Ishikawa (cell line): ENCODE data around the gene C7orf57.

Source experiments
- CEBPB ChIP-seq: IDR thresholded peaks from 2 replicates; pipeline ENCODE4 v1.6.1; 2012
- CREB1 ChIP-seq: IDR thresholded peaks from 2 replicates; pipeline ENCODE4 v1.6.1; 2012; ENCODE audit warnings: low read depth
- EGR1 ChIP-seq: IDR thresholded peaks from 2 replicates; pipeline ENCODE4 v1.6.1; 2012
- EP300 ChIP-seq: IDR thresholded peaks from 2 replicates; pipeline ENCODE4 v1.6.1; 2012; ENCODE audit warnings: borderline replicate concordance
- FOXM1 ChIP-seq: IDR thresholded peaks from 2 replicates; pipeline ENCODE4 v1.6.1; 2012; ENCODE audit warnings: low read depth, borderline replicate concordance
- MAX ChIP-seq: IDR thresholded peaks from 2 replicates; pipeline ENCODE4 v1.6.1; 2012
- NFIC ChIP-seq: IDR thresholded peaks from 2 replicates; pipeline ENCODE4 v1.6.1; 2012
- RAD21 ChIP-seq: IDR thresholded peaks from 2 replicates; pipeline ENCODE4 v1.6.1; 2012; ENCODE audit warnings: low read depth
- REST ChIP-seq: IDR thresholded peaks from 2 replicates; pipeline ENCODE4 v1.6.1; 2012; ENCODE audit warnings: low read depth, mild to moderate bottlenecking
- TAF1 ChIP-seq: IDR thresholded peaks from 2 replicates; pipeline ENCODE4 v1.6.1; 2012; ENCODE audit warnings: low read depth, mild to moderate bottlenecking
- TCF12 ChIP-seq: IDR thresholded peaks from 2 replicates; pipeline ENCODE4 v1.6.1; 2012; ENCODE audit warnings: low read depth
- TEAD4 ChIP-seq: IDR thresholded peaks from 2 replicates; pipeline ENCODE4 v1.6.1; 2012
- USF1 ChIP-seq: IDR thresholded peaks from 2 replicates; pipeline ENCODE4 v1.6.1; 2012
- YY1 ChIP-seq: IDR thresholded peaks from 2 replicates; pipeline ENCODE4 v1.6.1; 2012; ENCODE audit warnings: low read depth
- ZBTB7A ChIP-seq: IDR thresholded peaks from 2 replicates; pipeline ENCODE4 v1.6.1; 2012; ENCODE audit warnings: low read depth

C7orf57 gene

GRCh38 chr7:48011951-48012350, 23.4 kb upstream of the C7orf57 start:
- no peak for TF ChIP-seq ZBTB7A
- TF ChIP-seq FOXM1, result no peak
- TF ChIP-seq REST, result no peak
- TF ChIP-seq TCF12, result no peak
- TF ChIP-seq NFIC, result no peak
- TF ChIP-seq EGR1, result no peak
- no peak for TF ChIP-seq YY1
- no peak for TF ChIP-seq CEBPB
- TF ChIP-seq TEAD4, result no peak
- no peak for TF ChIP-seq CREB1
- no peak for TF ChIP-seq TAF1
- TF ChIP-seq RAD21, result no peak
- TF ChIP-seq USF1, result no peak
- no peak for TF ChIP-seq EP300
- no peak for TF ChIP-seq MAX

GRCh38 chr7:48016641-48017040, 18.7 kb upstream of the C7orf57 start:
- TF ChIP-seq USF1, result no peak

- TF ChIP-seq TEAD4, result no peak
- TF ChIP-seq USF1, result no peak
- TF ChIP-seq EP300, result no peak
- TF ChIP-seq TAF1, result no peak
- TF ChIP-seq EGR1, result no peak
- TF ChIP-seq RAD21, result no peak
- TF ChIP-seq MAX, result no peak
- TF ChIP-seq CEBPB, result no peak
- TF ChIP-seq NFIC, result no peak
- TF ChIP-seq ZBTB7A, result no peak
- no peak for TF ChIP-seq REST
- no peak for TF ChIP-seq CREB1
- no peak for TF ChIP-seq TCF12
- no peak for TF ChIP-seq YY1
- TF ChIP-seq FOXM1, result no peak
Observed at GRCh38 chr7:48017674-48018073, 17.7 kb upstream of the C7orf57 start.

GRCh38 chr7:48025624-48026023, 9.7 kb upstream of the C7orf57 start:
- TF ChIP-seq TCF12, result no peak

GRCh38 chr7:48028938-48029337, 6.4 kb upstream of the C7orf57 start, which contains the start of gene SUN3:
SUN3 (minus strand) TSS chr7:48029107; CDS start chr7:48028938, 169 bp downstream.
- TF ChIP-seq EP300 (no peak), MAX (no peak), REST (no peak), TEAD4 (no peak), CEBPB (no peak), TCF12 (no peak), TAF1 (no peak), USF1 (no peak), YY1 (no peak), CREB1 (no peak), NFIC (no peak), ZBTB7A (no peak), EGR1 (no peak), RAD21 (no peak), FOXM1 (no peak)
